ENCODE measurements around the gene PRSS8.

DNA sequence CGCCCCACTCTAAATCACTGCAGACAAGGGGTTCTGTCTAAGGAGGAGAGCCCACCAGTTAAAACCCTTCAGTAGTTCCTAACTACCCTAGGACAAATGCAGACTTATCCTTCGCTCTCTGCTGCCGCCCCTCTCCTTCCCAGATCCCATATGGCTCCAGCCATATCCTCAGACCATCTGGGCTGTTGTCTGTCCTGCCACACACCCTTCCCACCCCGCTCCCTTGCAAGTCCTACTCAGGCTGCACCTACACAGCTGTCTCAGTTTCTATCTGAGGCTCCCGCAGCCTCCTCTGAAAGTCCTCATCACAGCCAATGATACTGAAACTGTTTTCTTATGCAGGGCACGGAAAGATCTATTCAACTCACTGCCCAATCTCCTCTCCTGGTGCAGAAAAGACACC is 28.1 kb downstream of the PRSS8 start:
- TF ChIP-seq, protein P1, sequence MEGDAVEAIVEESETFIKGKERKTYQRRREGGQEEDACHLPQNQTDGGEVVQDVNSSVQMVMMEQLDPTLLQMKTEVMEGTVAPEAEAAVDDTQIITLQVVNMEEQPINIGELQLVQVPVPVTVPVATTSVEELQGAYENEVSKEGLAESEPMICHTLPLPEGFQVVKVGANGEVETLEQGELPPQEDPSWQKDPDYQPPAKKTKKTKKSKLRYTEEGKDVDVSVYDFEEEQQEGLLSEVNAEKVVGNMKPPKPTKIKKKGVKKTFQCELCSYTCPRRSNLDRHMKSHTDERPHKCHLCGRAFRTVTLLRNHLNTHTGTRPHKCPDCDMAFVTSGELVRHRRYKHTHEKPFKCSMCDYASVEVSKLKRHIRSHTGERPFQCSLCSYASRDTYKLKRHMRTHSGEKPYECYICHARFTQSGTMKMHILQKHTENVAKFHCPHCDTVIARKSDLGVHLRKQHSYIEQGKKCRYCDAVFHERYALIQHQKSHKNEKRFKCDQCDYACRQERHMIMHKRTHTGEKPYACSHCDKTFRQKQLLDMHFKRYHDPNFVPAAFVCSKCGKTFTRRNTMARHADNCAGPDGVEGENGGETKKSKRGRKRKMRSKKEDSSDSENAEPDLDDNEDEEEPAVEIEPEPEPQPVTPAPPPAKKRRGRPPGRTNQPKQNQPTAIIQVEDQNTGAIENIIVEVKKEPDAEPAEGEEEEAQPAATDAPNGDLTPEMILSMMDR (IDR thresholded peaks at IDR 0.05), result no peak
- TF ChIP-seq POLR2A (IDR thresholded peaks at IDR 0.05), result no peak
- TF ChIP-seq EP300 (IDR thresholded peaks at IDR 0.05; ENCODE audit: low read depth), result no peak
- TF ChIP-seq POLR2AphosphoS5 (IDR thresholded peaks at IDR 0.05), result no peak
